GM12878 (cell line): ENCODE measurements around the gene KRTAP5-4. TPM values are rescaled to one million over a fixed set of nuclear protein-coding genes. Genes with fewer than 3 reads are reported as not detected.

Experiments
- ATAC-seq: fragments of 200-7000 bp; cut with Tn5 transposase; 3 replicates; pipeline ENCODE4 v1.9.1; 2020; ENCODE audit warnings: mild to moderate bottlenecking, moderate library complexity
- BruUV-seq: library from RNA; stranded (reverse); fragments of 400-500 nt; replicated peaks from 2 replicates; lab custom pipeline; 2021; lab: Mats Ljungman, UMichigan
- CTCF ChIA-PET: fragments of 300-600 bp; sonication (Branson Sonifier 250); formaldehyde crosslinking; extraction: SDS; loops from one replicate; lab custom pipeline; 2021; ENCODE audit warnings: inconsistent platforms; lab: Yijun Ruan, JAX
- POLR2A ChIA-PET: fragments of 350-600 bp; formaldehyde crosslinking; extraction: SDS; loops from one replicate; lab custom pipeline; 2021; ENCODE audit warnings: inconsistent platforms; lab: Charles Lee
- RAD21 ChIA-PET: fragments of 300-600 bp; sonication (Branson Sonifier 250); formaldehyde crosslinking; loops from one replicate; lab custom pipeline; 2023; ENCODE audit warnings: antibody characterized with exemption; ENCODE audit not compliant: unreplicated experiment; lab: Charles Lee
- SMC1A ChIA-PET: fragments of 300-600 bp; sonication (Branson Sonifier 250); formaldehyde crosslinking; loops from one replicate; lab custom pipeline; 2023; ENCODE audit not compliant: unreplicated experiment, uncharacterized antibody; lab: Charles Lee
- DNase-seq: peaks from one replicate; pipeline ENCODE4 v3.0.0-alpha.2; 2011; ENCODE audit warnings: low read depth, low spot score
- FAIRE-seq: peaks from 3 replicates; lab custom pipeline; 2011; peaks lifted over from hg19 to GRCh38; lab: Jason Lieb, UNC
- H2AFZ ChIP-seq: 2 replicates; pipeline ENCODE4 v1.6.0; 2011; ENCODE audit warnings: low read depth, low read length, control low read depth; ENCODE audit not compliant: control insufficient read depth
- H3K27ac ChIP-seq: 2 replicates; pipeline ENCODE4 v1.5.1; 2011; ENCODE audit warnings: control low read depth; ENCODE audit not compliant: control insufficient read depth, insufficient read depth
- H3K27me3 ChIP-seq, 2 experiments: replicated peaks in 1 of 2; 2 replicates each; pipeline versions ENCODE4 v1.6.0 to v1.6.1; 2011; ENCODE audit warnings: low read length in 1 of 2; ENCODE audit not compliant: control insufficient read depth in 2 of 2, insufficient read depth in 2 of 2
- H3K36me3 ChIP-seq, 2 experiments: 2 replicates each; pipeline ENCODE4 v1.5.1; 2011; ENCODE audit warnings: low read length in 1 of 2; ENCODE audit not compliant: control insufficient read depth in 2 of 2, insufficient read depth in 2 of 2
- H3K4me1 ChIP-seq: 2 replicates; pipeline ENCODE4 v1.6.1; 2011; ENCODE audit warnings: mild to moderate bottlenecking, low read length, moderate library complexity, mixed read lengths; ENCODE audit not compliant: control insufficient read depth, insufficient read depth
- H3K4me2 ChIP-seq: 2 replicates; pipeline ENCODE4 v1.6.0; 2011; ENCODE audit warnings: control low read depth; ENCODE audit not compliant: control insufficient read depth, insufficient read depth
- H3K4me3 ChIP-seq: fragments of 200-600 bp; sonication (generic); 2 replicates; pipeline ENCODE4 v1.5.1; 2016
- H3K79me2 ChIP-seq: 2 replicates; pipeline ENCODE4 v1.6.0; 2011; ENCODE audit warnings: low read length; ENCODE audit not compliant: control insufficient read depth, insufficient read depth
- H3K9ac ChIP-seq: 2 replicates; pipeline ENCODE4 v1.8.0; 2011; ENCODE audit warnings: low read length, control low read depth, mixed read lengths; ENCODE audit not compliant: control insufficient read depth, insufficient read depth
- H3K9me3 ChIP-seq: replicated peaks from 3 replicates; pipeline ENCODE4 v1.5.1; 2011; ENCODE audit warnings: mild to moderate bottlenecking, low read length; ENCODE audit not compliant: control insufficient read depth, insufficient read depth
- H4K20me1 ChIP-seq: 2 replicates; pipeline ENCODE4 v1.6.0; 2011; ENCODE audit not compliant: control insufficient read depth, insufficient read depth
- ASH2L ChIP-seq: fragments of 300-600, 200-600 bp; sonication (generic); IDR thresholded peaks from 2 replicates; pipeline ENCODE4 v1.6.1; 2017; ENCODE audit warnings: low read depth, mild to moderate bottlenecking, borderline replicate concordance
- IKZF2 ChIP-seq, 2 experiments: fragments of 450-650 bp; IDR thresholded peaks; 2 replicates each; pipeline ENCODE4 v1.6.1; 2017; ENCODE audit warnings: mild to moderate bottlenecking in 2 of 2, moderate library complexity in 2 of 2
- KLF5 ChIP-seq: fragments of 450-650 bp; IDR thresholded peaks from 2 replicates; pipeline ENCODE4 v1.6.1; 2014; ENCODE audit warnings: mild to moderate bottlenecking; ENCODE audit not compliant: partially characterized antibody
- LARP7 ChIP-seq: fragments of 450-650 bp; IDR thresholded peaks from 2 replicates; pipeline ENCODE4 v1.6.1; 2017; ENCODE audit warnings: mild to moderate bottlenecking
- NR2C2 ChIP-seq: IDR thresholded peaks from 2 replicates; pipeline ENCODE4 v1.6.1; 2011; ENCODE audit warnings: borderline replicate concordance, low read depth; ENCODE audit not compliant: control insufficient read depth, insufficient read length
- RCOR1 ChIP-seq: conservative IDR thresholded peaks from 2 replicates; pipeline ENCODE4 v1.6.1; 2012; ENCODE audit warnings: low read depth, low read length, improper control_type of control experiment
- SREBF2 ChIP-seq: IDR thresholded peaks from 2 replicates; pipeline ENCODE4 v1.6.1; 2012; ENCODE audit warnings: mild to moderate bottlenecking, low read length
- TCF12 ChIP-seq: IDR thresholded peaks from 2 replicates; pipeline ENCODE4 v1.6.1; 2011; ENCODE audit warnings: low read depth, mild to moderate bottlenecking, low read length
- WGBS: methylation state at CpG from one replicate; pipeline ENCODE4 v1.1.6; 2016; ENCODE audit warnings: low lambda C conversion rate; ENCODE audit not compliant: insufficient replicate concordance, insufficient coverage; ENCODE audit errors: missing lambda C conversion rate; 5-methylcytosine and 5-hydroxymethylcytosine counted together
- in situ Hi-C: fragments of 300-500 bp; cut with MboI; formaldehyde crosslinking; loops from 9 replicates; pipeline ENCODE4 v1.14.3; 2018; ENCODE audit warnings: mixed read lengths
- intact Hi-C: fragments of 100-400 bp; cut with micrococcal nuclease; formaldehyde crosslinking; loops from one replicate; pipeline ENCODE4 v1.14.2; 2022; ENCODE audit not compliant: unreplicated experiment
- polyA plus RNA-seq, 11 experiments: library from polyadenylated mRNA; depleted of rRNA in 4 of 11; unstranded in 6 of 11; stranded (reverse) in 5 of 11; fragments of >200 nt; fragmentation: Nextera tagmentation in 4 of 11; fragmentation: Illumina TruSeq in 1 of 11; extraction: Ambion mirVana in 4 of 11; extraction: Trizol in 1 of 11; gene quantifications; 1 replicate in 1 of 11; 2 replicates in 10 of 11; pipeline versions ENCODE4 v1.2.1 to v1.2.3, GENCODE V29; 2011 to 2016; ENCODE audit warnings: inconsistent platforms in 2 of 11, missing spikeins in 2 of 11, low read depth in 1 of 11
- total RNA-seq, 4 experiments: library from RNA; depleted of rRNA in 3 of 4; stranded (reverse); fragments of >200 nt in 3 of 4; fragmentation: Illumina TruSeq in 1 of 4; extraction: Trizol in 1 of 4; gene quantifications; 2 replicates each; pipeline versions ENCODE4 v1.2.1 to v1.2.3, GENCODE V29; 2013 to 2021
- TF ChIP-seq, protein P1 (sequence below): fragments of 450-650 bp; IDR thresholded peaks from 2 replicates; pipeline ENCODE4 v1.6.1; 2016; ENCODE audit warnings: mild to moderate bottlenecking, moderate library complexity, borderline replicate concordance
- TF ChIP-seq, protein P2 (sequence below): fragments of 450-650 bp; IDR thresholded peaks from 2 replicates; pipeline ENCODE4 v1.6.1; 2017; ENCODE audit warnings: antibody characterized with exemption, mild to moderate bottlenecking, moderate library complexity
- TF ChIP-seq, protein P3 (sequence below): fragments of 450-650 bp; IDR thresholded peaks from 2 replicates; pipeline ENCODE4 v1.6.1; 2018; ENCODE audit warnings: mild to moderate bottlenecking, low read depth, moderate library complexity; ENCODE audit not compliant: partially characterized antibody
- TF ChIP-seq, protein P4 (sequence below): fragments of 450-650 bp; IDR thresholded peaks from 2 replicates; pipeline ENCODE4 v1.6.1; 2017; ENCODE audit warnings: mild to moderate bottlenecking, low read depth, inconsistent platforms; ENCODE audit not compliant: poor library complexity, severe bottlenecking

KRTAP5-4 gene
- total and polyA plus RNA-seq, 10 of the 15 experiments (the other 5 are each of a cell fraction or from before 2014, with no cell fraction given) = not detected

DNA sequence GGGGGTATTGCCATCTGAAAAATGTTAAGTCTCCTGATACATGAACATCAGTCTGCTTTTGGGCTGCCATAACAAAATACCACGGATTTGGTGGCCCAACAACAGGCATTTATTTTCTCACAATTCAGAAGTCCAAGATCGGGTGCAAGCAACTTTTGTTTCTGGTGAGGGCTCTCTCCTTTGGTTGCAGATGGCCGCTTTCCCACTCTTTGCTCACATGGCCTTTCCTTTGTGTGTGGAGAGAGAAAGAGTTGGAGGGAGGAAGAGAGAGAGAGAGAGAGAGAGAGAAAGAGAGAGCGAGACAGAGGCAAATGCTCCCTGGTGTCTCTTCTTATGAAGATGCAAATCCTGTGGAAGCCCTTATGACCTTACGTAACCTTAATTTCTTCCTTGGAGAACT, 21.3 kb downstream of the KRTAP5-4 start:
- ATAC-seq (no peak), FAIRE-seq (no peak), DNase-seq (no peak)
- H3K4me2 ChIP-seq = no peak overlapping the region
- ChIA-PET POLR2A (no interaction called here), CTCF (no interaction called here), RAD21 (no interaction called here), SMC1A (interaction anchor here (0.7 kb wide), 1 partner anchor 51 kb away, joined by 3 read pairs; no protein-coding TSS in a partner anchor)
- H3K79me2 ChIP-seq = no peaks in the 10 kb centered on the region
- no peaks in the 10 kb centered on the region for H4K20me1 ChIP-seq
- H3K9ac ChIP-seq = no peak overlapping the region
- no peaks in the 10 kb centered on the region; the same call in 2 of the 3 replicates for H3K9me3 ChIP-seq
- in situ Hi-C loops (no loop called here), intact Hi-C loops (no loop called here)
- H3K27ac ChIP-seq = no peak overlapping the region
- H3K4me1 ChIP-seq = no peaks in the 10 kb centered on the region
- no peak overlapping the region for H3K4me3 ChIP-seq
- no peak overlapping the region for H2AFZ ChIP-seq
- 51% methylated on average over 5 of the region's 5 CpGs for WGBS
- H3K27me3 ChIP-seq = no peaks in the 10 kb centered on the region; a peak in 2 of 4 replicates
- no peaks in the 10 kb centered on the region for H3K36me3 ChIP-seq
- no TSS peak for BruUV-seq
- TF ChIP-seq TCF12 (no peak), NR2C2 (no peak), SREBF2 (no peak), ASH2L (no peak), KLF5 (no peak), IKZF2 (IDR thresholded peaks at IDR 0.05) (no peak), RCOR1 (no peak), LARP7 (no peak)
- TF ChIP-seq, protein P1, sequence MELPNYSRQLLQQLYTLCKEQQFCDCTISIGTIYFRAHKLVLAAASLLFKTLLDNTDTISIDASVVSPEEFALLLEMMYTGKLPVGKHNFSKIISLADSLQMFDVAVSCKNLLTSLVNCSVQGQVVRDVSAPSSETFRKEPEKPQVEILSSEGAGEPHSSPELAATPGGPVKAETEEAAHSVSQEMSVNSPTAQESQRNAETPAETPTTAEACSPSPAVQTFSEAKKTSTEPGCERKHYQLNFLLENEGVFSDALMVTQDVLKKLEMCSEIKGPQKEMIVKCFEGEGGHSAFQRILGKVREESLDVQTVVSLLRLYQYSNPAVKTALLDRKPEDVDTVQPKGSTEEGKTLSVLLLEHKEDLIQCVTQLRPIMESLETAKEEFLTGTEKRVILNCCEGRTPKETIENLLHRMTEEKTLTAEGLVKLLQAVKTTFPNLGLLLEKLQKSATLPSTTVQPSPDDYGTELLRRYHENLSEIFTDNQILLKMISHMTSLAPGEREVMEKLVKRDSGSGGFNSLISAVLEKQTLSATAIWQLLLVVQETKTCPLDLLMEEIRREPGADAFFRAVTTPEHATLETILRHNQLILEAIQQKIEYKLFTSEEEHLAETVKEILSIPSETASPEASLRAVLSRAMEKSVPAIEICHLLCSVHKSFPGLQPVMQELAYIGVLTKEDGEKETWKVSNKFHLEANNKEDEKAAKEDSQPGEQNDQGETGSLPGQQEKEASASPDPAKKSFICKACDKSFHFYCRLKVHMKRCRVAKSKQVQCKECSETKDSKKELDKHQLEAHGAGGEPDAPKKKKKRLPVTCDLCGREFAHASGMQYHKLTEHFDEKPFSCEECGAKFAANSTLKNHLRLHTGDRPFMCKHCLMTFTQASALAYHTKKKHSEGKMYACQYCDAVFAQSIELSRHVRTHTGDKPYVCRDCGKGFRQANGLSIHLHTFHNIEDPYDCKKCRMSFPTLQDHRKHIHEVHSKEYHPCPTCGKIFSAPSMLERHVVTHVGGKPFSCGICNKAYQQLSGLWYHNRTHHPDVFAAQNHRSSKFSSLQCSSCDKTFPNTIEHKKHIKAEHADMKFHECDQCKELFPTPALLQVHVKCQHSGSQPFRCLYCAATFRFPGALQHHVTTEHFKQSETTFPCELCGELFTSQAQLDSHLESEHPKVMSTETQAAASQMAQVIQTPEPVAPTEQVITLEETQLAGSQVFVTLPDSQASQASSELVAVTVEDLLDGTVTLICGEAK = no peak
- TF ChIP-seq, protein P2, sequence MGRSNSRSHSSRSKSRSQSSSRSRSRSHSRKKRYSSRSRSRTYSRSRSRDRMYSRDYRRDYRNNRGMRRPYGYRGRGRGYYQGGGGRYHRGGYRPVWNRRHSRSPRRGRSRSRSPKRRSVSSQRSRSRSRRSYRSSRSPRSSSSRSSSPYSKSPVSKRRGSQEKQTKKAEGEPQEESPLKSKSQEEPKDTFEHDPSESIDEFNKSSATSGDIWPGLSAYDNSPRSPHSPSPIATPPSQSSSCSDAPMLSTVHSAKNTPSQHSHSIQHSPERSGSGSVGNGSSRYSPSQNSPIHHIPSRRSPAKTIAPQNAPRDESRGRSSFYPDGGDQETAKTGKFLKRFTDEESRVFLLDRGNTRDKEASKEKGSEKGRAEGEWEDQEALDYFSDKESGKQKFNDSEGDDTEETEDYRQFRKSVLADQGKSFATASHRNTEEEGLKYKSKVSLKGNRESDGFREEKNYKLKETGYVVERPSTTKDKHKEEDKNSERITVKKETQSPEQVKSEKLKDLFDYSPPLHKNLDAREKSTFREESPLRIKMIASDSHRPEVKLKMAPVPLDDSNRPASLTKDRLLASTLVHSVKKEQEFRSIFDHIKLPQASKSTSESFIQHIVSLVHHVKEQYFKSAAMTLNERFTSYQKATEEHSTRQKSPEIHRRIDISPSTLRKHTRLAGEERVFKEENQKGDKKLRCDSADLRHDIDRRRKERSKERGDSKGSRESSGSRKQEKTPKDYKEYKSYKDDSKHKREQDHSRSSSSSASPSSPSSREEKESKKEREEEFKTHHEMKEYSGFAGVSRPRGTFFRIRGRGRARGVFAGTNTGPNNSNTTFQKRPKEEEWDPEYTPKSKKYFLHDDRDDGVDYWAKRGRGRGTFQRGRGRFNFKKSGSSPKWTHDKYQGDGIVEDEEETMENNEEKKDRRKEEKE = no peak
- TF ChIP-seq, protein P3, sequence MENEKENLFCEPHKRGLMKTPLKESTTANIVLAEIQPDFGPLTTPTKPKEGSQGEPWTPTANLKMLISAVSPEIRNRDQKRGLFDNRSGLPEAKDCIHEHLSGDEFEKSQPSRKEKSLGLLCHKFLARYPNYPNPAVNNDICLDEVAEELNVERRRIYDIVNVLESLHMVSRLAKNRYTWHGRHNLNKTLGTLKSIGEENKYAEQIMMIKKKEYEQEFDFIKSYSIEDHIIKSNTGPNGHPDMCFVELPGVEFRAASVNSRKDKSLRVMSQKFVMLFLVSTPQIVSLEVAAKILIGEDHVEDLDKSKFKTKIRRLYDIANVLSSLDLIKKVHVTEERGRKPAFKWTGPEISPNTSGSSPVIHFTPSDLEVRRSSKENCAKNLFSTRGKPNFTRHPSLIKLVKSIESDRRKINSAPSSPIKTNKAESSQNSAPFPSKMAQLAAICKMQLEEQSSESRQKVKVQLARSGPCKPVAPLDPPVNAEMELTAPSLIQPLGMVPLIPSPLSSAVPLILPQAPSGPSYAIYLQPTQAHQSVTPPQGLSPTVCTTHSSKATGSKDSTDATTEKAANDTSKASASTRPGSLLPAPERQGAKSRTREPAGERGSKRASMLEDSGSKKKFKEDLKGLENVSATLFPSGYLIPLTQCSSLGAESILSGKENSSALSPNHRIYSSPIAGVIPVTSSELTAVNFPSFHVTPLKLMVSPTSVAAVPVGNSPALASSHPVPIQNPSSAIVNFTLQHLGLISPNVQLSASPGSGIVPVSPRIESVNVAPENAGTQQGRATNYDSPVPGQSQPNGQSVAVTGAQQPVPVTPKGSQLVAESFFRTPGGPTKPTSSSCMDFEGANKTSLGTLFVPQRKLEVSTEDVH = no peak
- TF ChIP-seq, protein P4, sequence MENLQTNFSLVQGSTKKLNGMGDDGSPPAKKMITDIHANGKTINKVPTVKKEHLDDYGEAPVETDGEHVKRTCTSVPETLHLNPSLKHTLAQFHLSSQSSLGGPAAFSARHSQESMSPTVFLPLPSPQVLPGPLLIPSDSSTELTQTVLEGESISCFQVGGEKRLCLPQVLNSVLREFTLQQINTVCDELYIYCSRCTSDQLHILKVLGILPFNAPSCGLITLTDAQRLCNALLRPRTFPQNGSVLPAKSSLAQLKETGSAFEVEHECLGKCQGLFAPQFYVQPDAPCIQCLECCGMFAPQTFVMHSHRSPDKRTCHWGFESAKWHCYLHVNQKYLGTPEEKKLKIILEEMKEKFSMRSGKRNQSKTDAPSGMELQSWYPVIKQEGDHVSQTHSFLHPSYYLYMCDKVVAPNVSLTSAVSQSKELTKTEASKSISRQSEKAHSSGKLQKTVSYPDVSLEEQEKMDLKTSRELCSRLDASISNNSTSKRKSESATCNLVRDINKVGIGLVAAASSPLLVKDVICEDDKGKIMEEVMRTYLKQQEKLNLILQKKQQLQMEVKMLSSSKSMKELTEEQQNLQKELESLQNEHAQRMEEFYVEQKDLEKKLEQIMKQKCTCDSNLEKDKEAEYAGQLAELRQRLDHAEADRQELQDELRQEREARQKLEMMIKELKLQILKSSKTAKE = no peak
